ENCODE results near the gene ZC3H15. TPM values are rescaled to one million over a fixed set of nuclear protein-coding genes. Genes with fewer than 3 reads are reported as not detected.

The ZC3H15 gene
- total and polyA plus RNA-seq, 2 experiments from 2014 or later, result 75.6 to 281 TPM

GRCh38 chr2:186493564-186494085 is 7.6 kb downstream of the ZC3H15 start (continued):
- TF ChIP-seq, protein P1, sequence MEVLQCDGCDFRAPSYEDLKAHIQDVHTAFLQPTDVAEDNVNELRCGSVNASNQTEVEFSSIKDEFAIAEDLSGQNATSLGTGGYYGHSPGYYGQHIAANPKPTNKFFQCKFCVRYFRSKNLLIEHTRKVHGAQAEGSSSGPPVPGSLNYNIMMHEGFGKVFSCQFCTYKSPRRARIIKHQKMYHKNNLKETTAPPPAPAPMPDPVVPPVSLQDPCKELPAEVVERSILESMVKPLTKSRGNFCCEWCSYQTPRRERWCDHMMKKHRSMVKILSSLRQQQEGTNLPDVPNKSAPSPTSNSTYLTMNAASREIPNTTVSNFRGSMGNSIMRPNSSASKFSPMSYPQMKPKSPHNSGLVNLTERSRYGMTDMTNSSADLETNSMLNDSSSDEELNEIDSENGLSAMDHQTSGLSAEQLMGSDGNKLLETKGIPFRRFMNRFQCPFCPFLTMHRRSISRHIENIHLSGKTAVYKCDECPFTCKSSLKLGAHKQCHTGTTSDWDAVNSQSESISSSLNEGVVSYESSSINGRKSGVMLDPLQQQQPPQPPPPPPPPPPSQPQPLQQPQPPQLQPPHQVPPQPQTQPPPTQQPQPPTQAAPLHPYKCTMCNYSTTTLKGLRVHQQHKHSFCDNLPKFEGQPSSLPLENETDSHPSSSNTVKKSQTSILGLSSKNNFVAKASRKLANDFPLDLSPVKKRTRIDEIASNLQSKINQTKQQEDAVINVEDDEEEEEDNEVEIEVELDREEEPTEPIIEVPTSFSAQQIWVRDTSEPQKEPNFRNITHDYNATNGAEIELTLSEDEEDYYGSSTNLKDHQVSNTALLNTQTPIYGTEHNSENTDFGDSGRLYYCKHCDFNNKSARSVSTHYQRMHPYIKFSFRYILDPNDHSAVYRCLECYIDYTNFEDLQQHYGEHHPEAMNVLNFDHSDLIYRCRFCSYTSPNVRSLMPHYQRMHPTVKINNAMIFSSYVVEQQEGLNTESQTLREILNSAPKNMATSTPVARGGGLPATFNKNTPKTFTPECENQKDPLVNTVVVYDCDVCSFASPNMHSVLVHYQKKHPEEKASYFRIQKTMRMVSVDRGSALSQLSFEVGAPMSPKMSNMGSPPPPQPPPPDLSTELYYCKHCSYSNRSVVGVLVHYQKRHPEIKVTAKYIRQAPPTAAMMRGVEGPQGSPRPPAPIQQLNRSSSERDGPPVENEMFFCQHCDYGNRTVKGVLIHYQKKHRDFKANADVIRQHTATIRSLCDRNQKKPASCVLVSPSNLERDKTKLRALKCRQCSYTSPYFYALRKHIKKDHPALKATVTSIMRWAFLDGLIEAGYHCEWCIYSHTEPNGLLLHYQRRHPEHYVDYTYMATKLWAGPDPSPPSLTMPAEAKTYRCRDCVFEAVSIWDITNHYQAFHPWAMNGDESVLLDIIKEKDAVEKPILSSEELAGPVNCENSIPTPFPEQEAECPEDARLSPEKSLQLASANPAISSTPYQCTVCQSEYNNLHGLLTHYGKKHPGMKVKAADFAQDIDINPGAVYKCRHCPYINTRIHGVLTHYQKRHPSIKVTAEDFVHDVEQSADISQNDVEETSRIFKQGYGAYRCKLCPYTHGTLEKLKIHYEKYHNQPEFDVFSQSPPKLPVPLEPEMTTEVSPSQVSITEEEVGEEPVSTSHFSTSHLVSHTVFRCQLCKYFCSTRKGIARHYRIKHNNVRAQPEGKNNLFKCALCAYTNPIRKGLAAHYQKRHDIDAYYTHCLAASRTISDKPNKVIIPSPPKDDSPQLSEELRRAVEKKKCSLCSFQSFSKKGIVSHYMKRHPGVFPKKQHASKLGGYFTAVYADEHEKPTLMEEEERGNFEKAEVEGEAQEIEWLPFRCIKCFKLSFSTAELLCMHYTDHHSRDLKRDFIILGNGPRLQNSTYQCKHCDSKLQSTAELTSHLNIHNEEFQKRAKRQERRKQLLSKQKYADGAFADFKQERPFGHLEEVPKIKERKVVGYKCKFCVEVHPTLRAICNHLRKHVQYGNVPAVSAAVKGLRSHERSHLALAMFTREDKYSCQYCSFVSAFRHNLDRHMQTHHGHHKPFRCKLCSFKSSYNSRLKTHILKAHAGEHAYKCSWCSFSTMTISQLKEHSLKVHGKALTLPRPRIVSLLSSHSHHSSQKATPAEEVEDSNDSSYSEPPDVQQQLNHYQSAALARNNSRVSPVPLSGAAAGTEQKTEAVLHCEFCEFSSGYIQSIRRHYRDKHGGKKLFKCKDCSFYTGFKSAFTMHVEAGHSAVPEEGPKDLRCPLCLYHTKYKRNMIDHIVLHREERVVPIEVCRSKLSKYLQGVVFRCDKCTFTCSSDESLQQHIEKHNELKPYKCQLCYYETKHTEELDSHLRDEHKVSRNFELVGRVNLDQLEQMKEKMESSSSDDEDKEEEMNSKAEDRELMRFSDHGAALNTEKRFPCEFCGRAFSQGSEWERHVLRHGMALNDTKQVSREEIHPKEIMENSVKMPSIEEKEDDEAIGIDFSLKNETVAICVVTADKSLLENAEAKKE (CRISPR knock-in tag; IDR thresholded peaks at IDR 0.05), result no peak

- peaks cover 21% of the 10 kb centered on the region for H3K36me3 ChIP-seq (ENCODE audit: insufficient read depth)
- no peak for ATAC-seq
- H3K36me3 Mint-ChIP-seq (ENCODE audit: low read depth), result peaks cover 39% of the 10 kb centered on the region
- H4K20me1 ChIP-seq (replicated peaks; ENCODE audit: insufficient read depth), result peaks cover 43% of the 10 kb centered on the region
- no peaks in the 10 kb centered on the region for H3K27me3 ChIP-seq (ENCODE audit: insufficient read depth)
- 0 out of 2 replicates have a peak, but pooled peaks cover 10% of the 10 kb centered on the region for H3K4me1 ChIP-seq (ENCODE audit: insufficient read depth)
- DNase-seq (ENCODE audit: low spot score), result no peak
- H3K27ac ChIP-seq (ENCODE audit: low read depth), result no peak overlapping the region
- H3K27me3 Mint-ChIP-seq (ENCODE audit: insufficient read depth, low read depth, poor library complexity), result no peaks in the 10 kb centered on the region
- no peaks in the 10 kb centered on the region for H3K9me3 Mint-ChIP-seq
- H3K9me2 ChIP-seq (ENCODE audit: insufficient read depth), result no peaks in the 10 kb centered on the region
- H2AFZ ChIP-seq, result no peak overlapping the region
- no peak overlapping the region for H3K4me3 Mint-ChIP-seq
- H3K27ac Mint-ChIP-seq, result no peak overlapping the region
- no peak overlapping the region for H3K4me3 ChIP-seq
- peaks cover 85% of the 10 kb centered on the region for H3K79me2 ChIP-seq (replicated peaks; ENCODE audit: insufficient read depth)
- H3K4me1 Mint-ChIP-seq, result peaks cover 15% of the 10 kb centered on the region
- H3F3A ChIP-seq (replicated peaks; ENCODE audit: low read depth), result no peaks in the 10 kb centered on the region
- no peak overlapping the region for H3K4me2 ChIP-seq
- no peak for TF ChIP-seq EZH2phosphoT487 (IDR thresholded peaks at IDR 0.05; ENCODE audit: unreplicated experiment)
- TF ChIP-seq EZH2 (IDR thresholded peaks at IDR 0.05; ENCODE audit: low read depth, unreplicated experiment), result no peak
- TF ChIP-seq REST (IDR thresholded peaks at IDR 0.05; ENCODE audit: unreplicated experiment), result no peak
- no peak for TF ChIP-seq ZNF331 (CRISPR knock-in tag; IDR thresholded peaks at IDR 0.05; ENCODE audit: low read depth)
- no peak for TF ChIP-seq ZNF114 (CRISPR knock-in tag; IDR thresholded peaks at IDR 0.05)
- TF ChIP-seq ETS1 (IDR thresholded peaks at IDR 0.05), result no peak
- TF ChIP-seq STAT1 (IDR thresholded peaks at IDR 0.05; ENCODE audit: unreplicated experiment), result no peak
- TF ChIP-seq, protein P2, sequence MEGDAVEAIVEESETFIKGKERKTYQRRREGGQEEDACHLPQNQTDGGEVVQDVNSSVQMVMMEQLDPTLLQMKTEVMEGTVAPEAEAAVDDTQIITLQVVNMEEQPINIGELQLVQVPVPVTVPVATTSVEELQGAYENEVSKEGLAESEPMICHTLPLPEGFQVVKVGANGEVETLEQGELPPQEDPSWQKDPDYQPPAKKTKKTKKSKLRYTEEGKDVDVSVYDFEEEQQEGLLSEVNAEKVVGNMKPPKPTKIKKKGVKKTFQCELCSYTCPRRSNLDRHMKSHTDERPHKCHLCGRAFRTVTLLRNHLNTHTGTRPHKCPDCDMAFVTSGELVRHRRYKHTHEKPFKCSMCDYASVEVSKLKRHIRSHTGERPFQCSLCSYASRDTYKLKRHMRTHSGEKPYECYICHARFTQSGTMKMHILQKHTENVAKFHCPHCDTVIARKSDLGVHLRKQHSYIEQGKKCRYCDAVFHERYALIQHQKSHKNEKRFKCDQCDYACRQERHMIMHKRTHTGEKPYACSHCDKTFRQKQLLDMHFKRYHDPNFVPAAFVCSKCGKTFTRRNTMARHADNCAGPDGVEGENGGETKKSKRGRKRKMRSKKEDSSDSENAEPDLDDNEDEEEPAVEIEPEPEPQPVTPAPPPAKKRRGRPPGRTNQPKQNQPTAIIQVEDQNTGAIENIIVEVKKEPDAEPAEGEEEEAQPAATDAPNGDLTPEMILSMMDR (conservative IDR thresholded peaks at IDR 0.05; ENCODE audit: low read depth in 2 of 2), result no peak
- no peak for TF ChIP-seq NANOG (IDR thresholded peaks at IDR 0.05; ENCODE audit: borderline replicate concordance)
- no peak for TF ChIP-seq POLR2AphosphoS5 (IDR thresholded peaks at IDR 0.05; ENCODE audit: low read depth)
- no peak for TF ChIP-seq JUNB (IDR thresholded peaks at IDR 0.05; ENCODE audit: unreplicated experiment)
Observed at GRCh38 chr2:186496401-186496800, 10.3 kb downstream of the ZC3H15 start.

Measured in GM23338 (cell line).